GM21381 (cell line): ENCODE data around the gene ARHGAP8.
"Not testable (repeated sequence)": the region's sequence is repeated elsewhere in the genome, so short reads cannot be mapped to it uniquely, and the experiment has no call there.

Experiments
- ATAC-seq: cut with Tn5 transposase; IDR thresholded peaks from one replicate; pipeline ENCODE4 v1.9.1; 2021; ENCODE audit warnings: mild to moderate bottlenecking, moderate library complexity; ENCODE audit not compliant: unreplicated experiment

ARHGAP8 gene

DNA sequence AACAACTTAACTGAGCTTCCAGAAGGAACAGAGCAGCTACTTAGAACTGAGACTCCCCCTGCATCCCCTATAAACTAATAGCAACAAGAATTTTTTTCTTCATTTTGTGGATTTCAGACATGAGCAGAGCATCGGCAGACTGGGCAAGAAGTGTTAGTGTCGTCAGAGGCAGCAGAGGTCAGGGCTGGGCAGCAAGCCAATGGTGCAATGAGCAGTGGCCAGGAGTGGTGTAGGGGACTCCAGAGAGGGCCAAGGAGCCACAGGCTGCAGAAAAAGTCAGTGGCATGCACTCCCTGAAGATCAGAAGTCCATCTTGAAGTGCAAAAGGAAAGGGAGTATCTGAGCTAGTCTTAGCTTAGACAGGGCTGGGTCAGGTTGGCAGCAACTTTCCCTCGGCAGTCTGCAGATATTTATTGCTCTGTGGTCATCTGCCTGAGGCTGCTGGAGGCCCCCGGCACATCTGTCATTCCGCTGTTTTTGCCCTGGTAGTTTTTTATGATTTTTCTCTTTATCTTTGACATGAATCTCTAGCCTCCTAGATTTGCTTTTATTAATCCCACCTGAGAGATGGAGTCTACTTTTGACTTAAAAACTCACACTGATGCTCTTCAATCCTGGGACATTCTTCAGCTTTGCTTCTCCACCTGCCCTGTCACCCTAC, 152.2 kb downstream of the ARHGAP8 start:
- not testable (repeated sequence) for ATAC-seq

DNA sequence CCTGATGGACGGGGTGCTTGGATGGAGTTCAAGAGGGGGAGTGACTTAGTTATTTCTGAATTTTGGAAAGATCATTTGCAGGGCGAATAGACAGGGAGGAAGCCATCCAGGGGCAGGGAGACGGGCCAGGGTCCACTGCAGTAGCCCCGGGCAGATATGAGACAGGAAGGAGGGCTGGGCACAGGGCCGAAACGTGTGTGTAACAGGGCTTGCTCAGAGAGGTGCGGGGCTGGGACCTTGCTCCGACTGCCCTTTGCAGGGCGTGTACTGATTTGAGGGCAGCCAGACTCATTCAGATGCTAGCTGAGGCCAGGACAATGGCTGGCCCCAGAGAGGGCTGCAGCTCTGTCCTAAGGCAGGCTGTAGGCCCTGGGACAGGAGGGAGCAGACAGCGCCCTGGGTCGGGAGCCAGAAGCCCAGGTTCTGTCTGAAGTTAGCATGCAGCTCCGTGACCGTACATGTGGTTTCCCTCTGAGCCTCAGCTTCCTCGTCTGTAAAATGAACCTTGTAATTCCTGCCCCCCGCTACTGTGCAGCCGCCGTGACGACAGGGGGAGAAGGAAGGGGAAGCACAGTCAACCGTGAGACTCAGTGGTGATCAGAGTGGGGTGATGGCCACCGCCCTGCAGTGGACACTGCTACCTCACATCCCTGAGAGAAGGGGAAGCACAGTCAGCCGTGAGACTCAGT, 154.0 kb downstream of the ARHGAP8 start:
- ATAC-seq, result no peak

DNA sequence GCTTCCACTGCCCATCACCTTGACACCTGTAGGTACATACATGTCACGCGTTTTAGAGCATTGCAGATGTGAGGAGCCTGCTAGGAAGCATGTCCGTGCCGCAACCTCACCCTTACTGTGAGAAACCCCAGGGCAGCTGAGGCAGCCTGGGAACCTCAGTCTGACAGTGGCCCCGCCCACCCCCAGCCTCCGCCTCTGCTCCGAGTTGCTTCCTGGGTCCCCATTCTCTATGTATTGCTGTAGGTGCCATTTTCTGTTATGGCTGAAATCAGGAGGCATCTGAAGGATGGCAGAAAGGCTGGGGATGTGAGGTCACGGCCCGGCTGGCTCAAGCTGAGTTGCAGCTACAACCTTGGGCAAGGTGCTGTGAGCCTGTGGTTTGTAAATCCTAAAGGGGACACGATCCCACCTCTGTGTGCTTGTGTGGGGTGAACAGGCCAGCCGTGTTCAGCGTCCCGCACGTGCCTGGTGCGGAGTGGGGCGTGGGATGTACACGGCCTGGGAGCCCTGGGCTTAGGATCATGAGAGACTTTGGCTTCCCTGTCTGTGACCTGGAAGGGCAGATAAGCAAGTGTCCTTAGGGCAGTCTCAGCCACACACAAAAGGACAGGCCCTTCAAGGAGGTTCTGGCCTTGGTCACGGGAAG, 154.7 kb downstream of the ARHGAP8 start:
- no peak for ATAC-seq

DNA sequence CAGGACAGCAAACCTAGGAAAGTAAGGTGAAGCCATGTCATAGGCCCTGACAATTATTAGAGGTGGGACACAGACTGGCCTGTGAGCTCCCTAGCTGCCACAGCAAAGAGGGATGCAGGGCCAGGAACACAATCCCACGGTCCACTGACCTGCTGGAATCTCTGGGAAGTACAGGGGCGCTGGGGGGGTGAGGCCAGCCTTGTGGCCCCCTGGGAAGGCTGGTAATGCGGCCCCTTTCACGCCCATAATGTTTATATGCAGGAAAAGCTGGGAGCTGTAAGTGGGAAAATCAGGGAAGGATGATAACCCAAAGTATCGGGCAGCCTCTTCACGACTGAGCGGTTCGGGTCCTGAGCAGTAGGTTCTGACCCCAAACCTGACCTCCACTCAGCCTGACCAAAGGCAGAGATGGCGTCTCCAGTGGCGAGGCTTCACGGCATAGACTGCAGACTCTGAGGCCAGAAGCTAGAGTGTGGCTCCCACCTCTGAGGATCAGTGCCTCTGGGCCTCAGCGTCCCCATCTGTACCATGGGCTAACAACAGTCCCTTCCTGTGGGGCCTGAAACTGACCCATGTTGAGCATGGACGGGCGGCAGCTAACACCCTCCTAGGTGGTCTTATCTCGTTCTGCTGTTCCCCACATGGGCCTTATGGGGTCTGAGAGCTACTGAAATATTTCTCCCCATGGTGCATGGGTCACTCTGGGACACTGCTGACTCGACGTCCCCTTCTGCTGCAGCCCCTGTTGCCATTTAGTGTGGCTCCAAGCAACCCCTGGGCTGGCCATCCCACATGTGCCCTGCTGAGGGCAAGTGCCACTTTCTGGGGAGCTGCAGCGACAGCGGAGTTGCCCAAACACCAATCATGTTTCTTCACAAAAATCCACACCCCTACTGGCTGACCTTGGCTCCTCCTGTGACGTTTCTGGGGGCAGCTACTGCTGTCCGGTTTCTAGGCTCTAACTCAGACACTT, 155.7 kb downstream of the ARHGAP8 start:
- ATAC-seq, result no peak

DNA sequence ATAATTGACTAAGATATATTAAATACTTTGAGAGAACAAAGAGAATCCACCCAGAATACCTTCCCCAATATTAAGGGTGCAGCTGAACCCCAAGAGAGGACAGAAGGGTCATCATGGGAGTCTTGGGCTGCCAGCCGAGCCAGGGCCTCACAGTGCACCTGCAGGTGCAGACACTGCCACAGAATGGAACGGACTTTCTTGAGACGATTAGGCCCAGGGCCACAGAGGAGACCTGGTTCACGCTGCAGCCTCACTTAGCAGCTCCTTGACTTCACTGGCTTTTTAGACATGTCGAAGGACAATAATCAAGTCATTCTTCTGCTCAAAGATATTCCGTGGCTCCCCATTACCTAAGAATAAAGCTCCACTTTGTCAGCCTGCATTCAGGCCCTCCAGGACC, 156.9 kb downstream of the ARHGAP8 start:
- no peak for ATAC-seq
